ENCODE results near the gene MEIS1. TPM values are rescaled to one million over a fixed set of nuclear protein-coding genes. Genes with fewer than 3 reads are reported as not detected.

Gene MEIS1
- total and polyA plus RNA-seq, 7 experiments from 2014 or later = 0.05 to 5.6 (median 0.56) TPM; not detected in 4

DNA sequence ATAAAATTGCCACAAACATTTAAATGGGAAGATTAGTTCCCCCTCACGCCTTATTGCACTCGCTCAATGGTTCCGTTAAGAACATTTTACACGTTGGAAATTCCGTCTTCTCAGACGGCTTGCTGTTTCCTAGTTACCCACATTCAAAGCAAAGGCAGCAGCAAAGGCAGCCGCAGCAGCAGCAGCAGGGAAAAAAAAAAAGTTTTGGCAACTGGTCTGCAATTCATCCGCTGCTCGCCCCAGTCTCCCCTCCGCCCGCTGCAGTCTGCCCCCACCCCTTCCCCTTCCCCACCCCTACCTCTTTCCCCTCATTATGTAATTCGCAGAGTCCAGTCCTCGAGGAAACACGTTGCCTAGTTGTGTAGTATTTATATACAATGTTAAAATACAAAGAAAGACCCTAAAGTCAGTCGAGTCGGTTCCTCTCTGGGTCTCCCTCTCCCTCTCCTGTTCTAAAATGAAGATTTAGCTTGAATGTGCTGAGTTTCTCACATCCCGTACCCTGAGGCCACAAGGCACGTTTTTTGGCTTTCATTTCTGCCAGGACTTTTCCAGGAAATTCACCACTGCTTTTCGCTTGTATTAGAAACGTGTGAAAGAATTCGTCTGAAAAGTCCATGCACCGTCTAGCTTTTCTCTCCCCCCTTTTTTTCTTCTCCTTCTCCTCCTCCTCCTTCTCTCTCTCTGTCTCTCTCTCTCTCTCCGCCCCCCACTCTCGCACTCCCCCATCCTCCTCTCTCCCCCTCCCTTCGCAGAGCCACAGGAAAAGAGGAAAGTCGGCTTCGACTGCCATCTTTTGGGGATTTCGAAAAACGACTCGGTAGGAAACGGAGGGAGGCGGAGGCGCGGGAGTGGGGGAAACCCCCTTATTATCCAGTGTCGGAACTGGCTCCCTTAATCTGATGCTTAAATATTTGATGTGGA, 140.0 kb downstream of the MEIS1 start:
- Mint-ChIP-seq H3K27ac (peak overlapping the region in 1 of 9 donors; percentile 29), H3K4me1 (peaks cover 0 to 14% (median 9%) of the 10 kb centered on the region in 7 donors), H3K36me3 (peaks cover 0 to 6% (median 0%) of the 10 kb centered on the region in 5 donors), H3K27me3 (peaks cover 51 to 67% (median 63%) of the 10 kb centered on the region in 5 donors), H3K4me3 (peak overlapping the region in 8 of 10 donors; percentile 29 to 72 (median 60)), H3K9me3 (peaks cover 0 to 10% (median 0%) of the 10 kb centered on the region in 11 donors)
- intact Hi-C loops (cut with micrococcal nuclease) = no loop called here
- ATAC-seq (no peak), DNase-seq (no peak)
- Histone ChIP-seq H3K36me3 (ENCODE audit: control insufficient read depth in 2 of 3, insufficient read depth in 3 of 3, low read length in 3 of 3) (no peaks in the 10 kb centered on the region), H3K27ac (ENCODE audit: low read depth, low read length) (no peak overlapping the region), H3K27me3 (ENCODE audit: control insufficient read depth in 2 of 2, insufficient read depth in 2 of 2, low read length in 2 of 2) (peaks cover 0 to 6% of the 10 kb centered on the region in 2 donors), H3K4me3 (ENCODE audit: low read length) (no peak overlapping the region), H3K4me1 (ENCODE audit: control insufficient read depth in 2 of 2, insufficient read depth in 2 of 2, low read length in 2 of 2) (no peaks in the 10 kb centered on the region), H3K9me3 (ENCODE audit: control insufficient read depth in 2 of 3, low read length in 3 of 3) (no peaks in the 10 kb centered on the region)
- ChIA-PET CTCF (no interaction called here), POLR2A (no interaction called here)

DNA sequence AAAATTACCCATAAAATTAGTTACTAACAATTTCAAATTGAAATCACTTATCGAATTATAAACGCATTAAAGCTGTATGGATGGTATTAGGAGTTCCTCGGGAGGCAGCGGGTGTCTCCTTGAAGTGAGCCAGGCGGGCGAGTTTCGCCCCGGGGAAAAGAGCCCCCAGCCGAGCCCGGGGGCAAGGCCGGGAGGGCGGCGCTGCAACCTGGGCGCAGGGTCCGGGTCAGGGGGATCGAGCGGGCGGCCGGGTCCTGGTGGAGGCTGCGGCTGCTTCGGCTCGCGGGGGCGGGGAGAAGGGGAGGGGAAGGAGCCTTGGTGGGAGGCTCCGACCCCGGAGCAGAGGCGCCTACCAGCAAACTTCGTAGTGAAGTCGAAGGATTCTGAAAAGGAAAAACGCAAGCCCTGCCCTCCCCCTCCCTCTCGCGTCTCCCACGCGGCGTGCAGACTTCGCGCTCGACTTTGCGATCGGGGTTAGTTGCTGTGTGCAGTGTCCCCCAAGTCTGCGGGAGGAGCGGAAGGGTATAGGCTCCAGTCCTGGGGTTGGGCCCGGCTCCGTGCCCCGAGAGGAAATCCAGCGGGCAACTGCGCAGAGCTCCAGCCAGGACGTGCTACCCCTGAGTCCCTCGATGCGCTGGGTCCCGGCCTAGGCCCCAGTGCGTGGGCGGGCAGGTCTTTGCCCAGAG, 140.8 kb downstream of the MEIS1 start:
- Mint-ChIP-seq H3K9me3 (peaks cover 0 to 13% (median 0%) of the 10 kb centered on the region in 11 donors), H3K27ac (peak overlapping the region in 1 of 9 donors; percentile 29), H3K4me3 (peak overlapping the region in 7 of 10 donors; percentile 29 to 72 (median 64)), H3K36me3 (peaks cover 0 to 6% (median 0%) of the 10 kb centered on the region in 5 donors), H3K4me1 (peaks cover 0 to 16% (median 11%) of the 10 kb centered on the region in 7 donors), H3K27me3 (peaks cover 57 to 75% (median 71%) of the 10 kb centered on the region in 5 donors)
- ATAC-seq (no peak), DNase-seq (no peak)
- CTCF ChIA-PET = no interaction called here
- POLR2A ChIA-PET = no interaction called here
- Histone ChIP-seq H3K9me3 (ENCODE audit: control insufficient read depth in 2 of 3, low read length in 3 of 3) (no peaks in the 10 kb centered on the region), H3K27me3 (ENCODE audit: control insufficient read depth in 2 of 2, insufficient read depth in 2 of 2, low read length in 2 of 2) (peaks cover 0 to 6% of the 10 kb centered on the region in 2 donors), H3K27ac (ENCODE audit: low read depth, low read length) (no peak overlapping the region), H3K4me3 (ENCODE audit: low read length) (no peak overlapping the region), H3K36me3 (ENCODE audit: control insufficient read depth in 2 of 3, insufficient read depth in 3 of 3, low read length in 3 of 3) (no peaks in the 10 kb centered on the region), H3K4me1 (ENCODE audit: control insufficient read depth in 2 of 2, insufficient read depth in 2 of 2, low read length in 2 of 2) (no peaks in the 10 kb centered on the region)
- intact Hi-C loops (cut with micrococcal nuclease) = loop anchor here in 1 of 2 donors (2.0 kb wide), 1 partner anchor 141 kb away; the partner anchor contains the start of gene MEIS1

DNA sequence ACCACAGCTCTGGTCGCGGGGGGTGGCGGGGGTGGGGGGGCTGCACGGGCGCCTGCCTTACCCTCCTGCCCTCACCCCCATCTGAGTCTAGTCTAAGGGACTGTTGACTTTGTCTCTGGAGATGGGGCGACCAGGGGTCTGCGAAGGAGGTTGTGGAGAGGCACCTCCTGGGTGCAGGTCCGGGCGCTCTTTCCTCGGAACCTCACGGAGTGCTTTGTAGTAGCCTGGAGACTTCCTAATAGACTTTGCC, 141.3 kb downstream of the MEIS1 start:
- H3K27ac Mint-ChIP-seq = no peak overlapping the region
- Histone ChIP-seq H3K27ac (ENCODE audit: low read depth, low read length) (no peak overlapping the region), H3K4me3 (ENCODE audit: low read length) (no peak overlapping the region), H3K4me1 (ENCODE audit: control insufficient read depth in 2 of 2, insufficient read depth in 2 of 2, low read length in 2 of 2) (no peaks in the 10 kb centered on the region), H3K27me3 (ENCODE audit: control insufficient read depth in 2 of 2, insufficient read depth in 2 of 2, low read length in 2 of 2) (peaks cover 0 to 6% of the 10 kb centered on the region in 2 donors), H3K36me3 (ENCODE audit: control insufficient read depth in 2 of 3, insufficient read depth in 3 of 3, low read length in 3 of 3) (no peaks in the 10 kb centered on the region), H3K9me3 (ENCODE audit: control insufficient read depth in 2 of 3, low read length in 3 of 3) (no peaks in the 10 kb centered on the region)
- peaks cover 61 to 79% (median 74%) of the 10 kb centered on the region in 5 donors for H3K27me3 Mint-ChIP-seq
- ChIA-PET CTCF (no interaction called here), POLR2A (no interaction called here)
- peaks cover 0 to 18% (median 3%) of the 10 kb centered on the region in 11 donors for H3K9me3 Mint-ChIP-seq
- intact Hi-C loops (cut with micrococcal nuclease) = loop anchor here in 1 of 2 donors (2.0 kb wide), 1 partner anchor 141 kb away; the partner anchor contains the start of gene MEIS1
- H3K4me3 Mint-ChIP-seq = peak overlapping the region in 1 of 10 donors; percentile 25
- peaks cover 0 to 19% (median 15%) of the 10 kb centered on the region in 7 donors for H3K4me1 Mint-ChIP-seq
- no peak for DNase-seq
- peaks cover 0 to 6% (median 0%) of the 10 kb centered on the region in 5 donors for H3K36me3 Mint-ChIP-seq
- ATAC-seq = no peak

DNA sequence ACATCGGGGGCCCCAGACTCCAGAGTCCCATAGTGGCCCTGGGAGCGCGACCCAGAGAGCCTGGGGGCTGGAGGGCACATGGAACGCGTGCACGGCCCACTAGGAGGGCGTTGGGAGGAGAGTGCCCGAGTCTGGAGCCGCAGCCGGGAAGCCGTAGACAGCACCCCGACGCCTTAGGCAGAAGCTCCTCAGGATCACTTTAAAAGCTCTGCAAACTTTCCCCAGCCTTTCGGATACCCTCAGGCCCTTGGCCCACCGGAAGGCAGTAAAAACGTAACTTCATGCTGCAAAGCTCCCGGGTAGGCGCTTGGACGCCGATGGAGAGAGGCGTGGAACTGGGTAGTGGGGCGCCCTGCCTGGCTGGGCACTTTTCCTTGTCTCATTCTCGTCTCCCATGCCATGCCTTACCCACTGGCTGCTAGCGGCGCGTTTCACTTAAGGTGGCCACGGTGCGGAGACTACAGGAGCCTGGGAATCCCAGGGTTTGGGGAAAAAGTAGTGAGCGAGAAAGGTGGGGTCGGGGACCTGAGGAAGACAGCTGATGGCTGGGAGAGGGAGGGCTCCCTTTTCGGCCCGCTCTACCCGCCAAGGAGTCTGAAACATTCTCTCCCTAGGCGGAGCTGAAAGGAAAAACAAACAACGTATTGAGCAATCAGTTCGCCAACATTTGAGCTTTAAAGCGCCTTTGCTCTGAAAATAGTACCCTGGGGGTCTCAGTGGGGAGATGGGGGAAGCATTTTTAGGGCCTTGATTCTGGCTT, 141.8 kb downstream of the MEIS1 start:
- Mint-ChIP-seq H3K4me1 (peaks cover 0 to 19% (median 15%) of the 10 kb centered on the region in 7 donors), H3K9me3 (peaks cover 0 to 18% (median 3%) of the 10 kb centered on the region in 11 donors), H3K27me3 (peaks cover 60 to 79% (median 69%) of the 10 kb centered on the region in 5 donors), H3K36me3 (peaks cover 0 to 6% (median 0%) of the 10 kb centered on the region in 5 donors), H3K4me3 (peak overlapping the region in 2 of 10 donors; percentile 25 to 45), H3K27ac (no peak overlapping the region)
- intact Hi-C loops (cut with micrococcal nuclease) = loop anchor here in 1 of 2 donors (2.0 kb wide), 1 partner anchor 142 kb away; the partner anchor contains the start of gene MEIS1
- peaks cover 0 to 6% of the 10 kb centered on the region in 2 donors for H3K27me3 ChIP-seq (ENCODE audit: control insufficient read depth in 2 of 2, insufficient read depth in 2 of 2, low read length in 2 of 2)
- ChIA-PET POLR2A (no interaction called here), CTCF (no interaction called here)
- no peaks in the 10 kb centered on the region for H3K4me1 ChIP-seq (ENCODE audit: control insufficient read depth in 2 of 2, insufficient read depth in 2 of 2, low read length in 2 of 2)
- H3K27ac ChIP-seq (ENCODE audit: low read depth, low read length) = no peak overlapping the region
- H3K9me3 ChIP-seq (ENCODE audit: control insufficient read depth in 2 of 3, low read length in 3 of 3) = no peaks in the 10 kb centered on the region
- H3K4me3 ChIP-seq (ENCODE audit: low read length) = no peak overlapping the region
- ATAC-seq = no peak
- no peak for DNase-seq
- no peaks in the 10 kb centered on the region for H3K36me3 ChIP-seq (ENCODE audit: control insufficient read depth in 2 of 3, insufficient read depth in 3 of 3, low read length in 3 of 3)

DNA sequence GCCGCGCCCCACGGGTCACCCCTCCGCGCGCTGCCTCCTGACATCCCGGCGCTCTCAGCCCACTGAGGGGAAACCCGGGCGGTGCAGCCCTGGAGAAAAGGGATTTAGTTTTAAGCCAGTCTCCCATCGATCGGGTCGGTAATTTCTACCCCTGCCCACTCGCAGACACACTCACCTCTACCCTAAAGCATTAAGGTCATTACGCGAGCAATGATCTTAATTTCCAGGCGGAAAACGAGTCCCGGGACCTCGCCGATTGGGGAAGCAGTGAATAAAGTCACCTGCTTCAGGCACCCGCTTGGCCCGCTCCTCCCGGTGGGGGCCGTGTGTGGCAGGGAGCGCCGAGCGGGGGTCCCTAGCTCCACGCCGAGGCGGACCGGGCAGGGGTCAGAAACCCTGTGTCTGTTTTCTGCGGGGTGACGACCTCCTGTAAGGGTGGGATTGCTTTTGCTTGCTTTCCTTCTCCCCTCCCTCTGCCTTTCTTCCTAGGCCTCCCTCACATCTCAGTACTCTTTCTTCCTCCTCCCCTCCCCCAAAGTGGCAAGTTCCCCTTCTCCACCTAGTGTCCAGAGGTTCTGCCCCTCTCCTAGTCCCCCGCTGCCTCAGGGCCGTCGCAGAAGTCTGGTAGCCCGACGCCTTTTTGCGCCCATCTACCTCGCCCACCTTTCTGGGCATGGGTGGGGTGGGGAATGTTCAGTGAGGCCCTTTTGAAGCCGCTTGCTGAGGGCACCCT, 142.6 kb downstream of the MEIS1 start:
- H3K27me3 ChIP-seq (ENCODE audit: control insufficient read depth in 2 of 2, insufficient read depth in 2 of 2, low read length in 2 of 2) = no peaks in the 10 kb centered on the region

More for the DNA sequence above, 142.6 kb downstream of the MEIS1 start:
- no peak overlapping the region for H3K4me3 ChIP-seq (ENCODE audit: low read length)
- POLR2A ChIA-PET = no interaction called here
- peaks cover 0 to 6% (median 0%) of the 10 kb centered on the region in 5 donors for H3K36me3 Mint-ChIP-seq
- no peaks in the 10 kb centered on the region for H3K9me3 ChIP-seq (ENCODE audit: control insufficient read depth in 2 of 3, low read length in 3 of 3)
- H3K27ac ChIP-seq (ENCODE audit: low read depth, low read length) = no peak overlapping the region
- no peak overlapping the region for H3K27ac Mint-ChIP-seq
- intact Hi-C loops (cut with micrococcal nuclease) = loop anchor here in 1 of 2 donors (2.0 kb wide), 1 partner anchor 143 kb away; the partner anchor contains the start of gene MEIS1
- peaks cover 0 to 19% (median 15%) of the 10 kb centered on the region in 7 donors for H3K4me1 Mint-ChIP-seq
- H3K4me3 Mint-ChIP-seq = peak overlapping the region in 2 of 10 donors; percentile 41 to 45
- CTCF ChIA-PET = no interaction called here
- DNase-seq = no peak
- H3K27me3 Mint-ChIP-seq = peaks cover 55 to 73% (median 63%) of the 10 kb centered on the region in 5 donors
- H3K4me1 ChIP-seq (ENCODE audit: control insufficient read depth in 2 of 2, insufficient read depth in 2 of 2, low read length in 2 of 2) = no peaks in the 10 kb centered on the region
- ATAC-seq = no peak
- H3K9me3 Mint-ChIP-seq = peaks cover 0 to 18% (median 3%) of the 10 kb centered on the region in 11 donors
- no peaks in the 10 kb centered on the region for H3K36me3 ChIP-seq (ENCODE audit: control insufficient read depth in 2 of 3, insufficient read depth in 3 of 3, low read length in 3 of 3)

All from naive thymus-derived CD4-positive, alpha-beta T cell (primary cell).